ENCODE measurements around the gene TAAR6. TPM values are rescaled to one million over a fixed set of nuclear protein-coding genes. Genes with fewer than 3 reads are reported as not detected.
"Not testable (repeated sequence)": the region's sequence is repeated elsewhere in the genome, so short reads cannot be mapped to it uniquely, and the experiment has no call there.

The TAAR6 gene, protein sequence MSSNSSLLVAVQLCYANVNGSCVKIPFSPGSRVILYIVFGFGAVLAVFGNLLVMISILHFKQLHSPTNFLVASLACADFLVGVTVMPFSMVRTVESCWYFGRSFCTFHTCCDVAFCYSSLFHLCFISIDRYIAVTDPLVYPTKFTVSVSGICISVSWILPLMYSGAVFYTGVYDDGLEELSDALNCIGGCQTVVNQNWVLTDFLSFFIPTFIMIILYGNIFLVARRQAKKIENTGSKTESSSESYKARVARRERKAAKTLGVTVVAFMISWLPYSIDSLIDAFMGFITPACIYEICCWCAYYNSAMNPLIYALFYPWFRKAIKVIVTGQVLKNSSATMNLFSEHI
- not detected for total RNA-seq

DNA sequence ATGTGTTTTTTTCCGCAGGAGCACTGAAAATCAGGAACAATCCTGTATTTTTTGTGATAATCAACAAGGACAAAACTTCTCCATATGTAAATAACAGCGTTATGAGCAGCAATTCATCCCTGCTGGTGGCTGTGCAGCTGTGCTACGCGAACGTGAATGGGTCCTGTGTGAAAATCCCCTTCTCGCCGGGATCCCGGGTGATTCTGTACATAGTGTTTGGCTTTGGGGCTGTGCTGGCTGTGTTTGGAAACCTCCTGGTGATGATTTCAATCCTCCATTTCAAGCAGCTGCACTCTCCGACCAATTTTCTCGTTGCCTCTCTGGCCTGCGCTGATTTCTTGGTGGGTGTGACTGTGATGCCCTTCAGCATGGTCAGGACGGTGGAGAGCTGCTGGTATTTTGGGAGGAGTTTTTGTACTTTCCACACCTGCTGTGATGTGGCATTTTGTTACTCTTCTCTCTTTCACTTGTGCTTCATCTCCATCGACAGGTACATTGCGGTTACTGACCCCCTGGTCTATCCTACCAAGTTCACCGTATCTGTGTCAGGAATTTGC is at the start of gene TAAR6:
Gene TAAR6, plus strand, starts transcription at position 102 of the 557 bp plus-strand sequence. Its CDS starts 0 bp downstream, at position 102.
- ATAC-seq: no peak
- Mint-ChIP-seq H3K4me1 (ENCODE audit: low read depth) (no peaks in the 10 kb centered on the region), H3K36me3 (ENCODE audit: insufficient read depth) (no peaks in the 10 kb centered on the region), H3K4me3 (no peak within 1 kb of the TSS), H3K27me3 (ENCODE audit: low read depth) (peaks cover 22% of the 10 kb centered on the region), H3K9me3 (no peaks in the 10 kb centered on the region)
- DNase-seq: no peak

DNA sequence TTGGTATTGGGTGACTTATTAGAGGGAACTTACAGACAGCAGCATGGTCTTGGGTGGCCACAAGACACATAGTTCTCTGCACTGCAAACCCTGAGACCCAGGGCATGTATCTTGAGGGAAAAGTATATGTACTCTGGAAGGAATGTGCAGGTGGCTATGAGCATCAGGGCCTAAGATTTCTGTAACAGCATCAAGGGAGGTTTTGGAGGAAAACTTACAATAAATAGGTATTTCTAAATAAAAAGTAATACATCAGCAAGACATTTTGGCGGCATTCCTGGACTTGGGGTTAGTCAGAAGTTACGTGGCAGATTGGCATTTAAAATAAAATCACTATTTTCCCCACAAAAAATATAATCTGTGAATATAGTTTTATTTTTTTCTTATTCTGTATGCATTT is 49.2 kb upstream of the TAAR6 start:
- peaks cover 27% of the 10 kb centered on the region for H3K27me3 Mint-ChIP-seq (ENCODE audit: low read depth)
- H3K4me3 Mint-ChIP-seq: no peak overlapping the region
- no peak for ATAC-seq

DNA sequence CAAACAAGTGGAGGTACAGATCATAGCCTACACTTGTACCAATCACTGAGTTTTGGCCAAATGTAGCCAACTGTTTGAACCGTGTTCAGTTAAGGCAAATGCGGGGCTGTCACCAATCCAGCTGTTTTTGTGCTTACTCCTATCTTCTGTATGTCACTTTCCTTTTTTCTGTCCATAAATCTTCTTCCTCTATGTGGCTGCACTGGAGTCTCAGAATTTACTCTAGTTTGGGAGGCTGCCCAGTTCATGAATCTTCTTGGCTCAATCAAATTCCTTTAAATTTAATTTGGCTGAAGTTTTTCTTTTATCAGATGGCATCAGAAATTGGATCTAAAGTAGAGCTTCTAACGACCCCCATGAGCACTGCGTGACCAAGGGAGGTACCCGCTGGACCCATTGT is 45.5 kb upstream of the TAAR6 start:
- H3K4me3 Mint-ChIP-seq: no peak overlapping the region
- no peaks in the 10 kb centered on the region for H3K4me1 Mint-ChIP-seq (ENCODE audit: low read depth)
- H3K9me3 Mint-ChIP-seq: no peaks in the 10 kb centered on the region
- H3K36me3 Mint-ChIP-seq (ENCODE audit: insufficient read depth): no peaks in the 10 kb centered on the region
- DNase-seq: no peak
- ATAC-seq: no peak
- H3K27me3 Mint-ChIP-seq (ENCODE audit: low read depth): peaks cover 32% of the 10 kb centered on the region

More for the DNA sequence above, 49.2 kb upstream of the TAAR6 start:
- DNase-seq: no peak
- Mint-ChIP-seq H3K9me3 (no peaks in the 10 kb centered on the region), H3K36me3 (ENCODE audit: insufficient read depth) (no peaks in the 10 kb centered on the region), H3K4me1 (ENCODE audit: low read depth) (no peaks in the 10 kb centered on the region)

DNA sequence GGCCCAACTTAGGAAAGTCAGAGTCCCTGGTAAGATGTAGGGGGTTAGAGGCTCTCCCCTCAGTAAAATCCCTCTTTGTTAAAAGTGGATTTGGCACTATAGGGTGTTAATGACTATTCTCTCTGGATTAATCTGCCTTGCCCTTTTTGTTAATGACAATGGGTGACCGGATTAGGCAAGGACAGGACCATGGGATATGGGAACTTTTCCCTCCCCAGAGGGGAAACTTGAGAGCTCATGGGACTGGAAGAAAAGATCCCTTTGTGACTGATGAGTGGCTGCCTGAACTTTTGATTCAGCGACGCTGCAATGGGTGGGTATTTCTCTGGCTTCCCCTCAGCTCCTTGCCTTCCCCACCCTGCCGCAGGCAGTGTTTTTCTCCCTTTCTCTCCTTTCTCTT is 44.3 kb upstream of the TAAR6 start:
- ATAC-seq: no peak
- Mint-ChIP-seq H3K9me3 (no peaks in the 10 kb centered on the region), H3K36me3 (ENCODE audit: insufficient read depth) (no peaks in the 10 kb centered on the region), H3K27me3 (ENCODE audit: low read depth) (peaks cover 32% of the 10 kb centered on the region), H3K4me1 (ENCODE audit: low read depth) (no peaks in the 10 kb centered on the region), H3K4me3 (no peak overlapping the region)
- DNase-seq: no peak

DNA sequence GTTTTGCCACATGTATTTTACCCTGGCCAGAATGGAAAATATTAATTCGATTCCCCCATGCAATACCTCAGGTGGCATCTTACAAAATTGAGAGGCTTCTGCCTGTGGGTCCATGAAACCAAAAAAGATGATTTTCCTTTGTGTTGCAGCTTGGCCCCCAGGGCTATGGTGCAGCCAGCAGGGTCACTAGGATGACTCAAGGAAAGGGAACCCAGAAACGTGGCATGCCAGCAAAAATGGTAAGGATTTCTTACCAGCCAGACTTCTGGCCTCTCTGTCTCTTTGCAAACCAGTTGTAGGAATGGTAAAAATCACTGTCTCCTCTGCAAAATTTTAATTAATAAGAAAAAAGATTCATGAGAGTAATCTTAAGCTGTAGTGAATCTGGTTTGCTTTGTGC is 43.7 kb upstream of the TAAR6 start:
- DNase-seq (no peak), ATAC-seq (no peak)
- Mint-ChIP-seq H3K27me3 (ENCODE audit: low read depth) (peaks cover 31% of the 10 kb centered on the region), H3K4me1 (ENCODE audit: low read depth) (no peaks in the 10 kb centered on the region), H3K9me3 (no peaks in the 10 kb centered on the region), H3K4me3 (no peak overlapping the region), H3K36me3 (ENCODE audit: insufficient read depth) (no peaks in the 10 kb centered on the region)

DNA sequence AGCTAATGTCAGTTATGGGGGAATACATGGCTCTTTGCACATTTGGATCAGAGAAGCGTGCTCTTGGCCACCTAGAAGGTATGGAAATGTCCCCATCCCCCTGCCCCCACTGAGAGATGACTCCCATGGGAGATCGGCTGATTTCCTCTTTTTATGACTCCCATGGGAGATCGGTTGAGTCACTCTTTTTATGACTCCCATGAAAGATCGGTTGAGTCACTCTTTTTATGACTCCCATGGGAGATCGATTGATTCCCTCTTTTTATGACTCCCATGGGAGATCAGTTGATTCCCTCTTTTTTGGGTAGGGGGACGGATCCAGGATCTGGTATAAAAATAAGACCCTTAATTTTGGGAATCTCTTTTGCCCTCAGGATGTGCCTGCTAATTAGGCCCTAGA is 42.3 kb upstream of the TAAR6 start:
- no peak for DNase-seq
- ATAC-seq: no peak
- Mint-ChIP-seq H3K4me1 (ENCODE audit: low read depth) (no peaks in the 10 kb centered on the region), H3K27me3 (ENCODE audit: low read depth) (peaks cover 31% of the 10 kb centered on the region), H3K36me3 (ENCODE audit: insufficient read depth) (no peaks in the 10 kb centered on the region), H3K4me3 (no peak overlapping the region), H3K9me3 (no peaks in the 10 kb centered on the region)

DNA sequence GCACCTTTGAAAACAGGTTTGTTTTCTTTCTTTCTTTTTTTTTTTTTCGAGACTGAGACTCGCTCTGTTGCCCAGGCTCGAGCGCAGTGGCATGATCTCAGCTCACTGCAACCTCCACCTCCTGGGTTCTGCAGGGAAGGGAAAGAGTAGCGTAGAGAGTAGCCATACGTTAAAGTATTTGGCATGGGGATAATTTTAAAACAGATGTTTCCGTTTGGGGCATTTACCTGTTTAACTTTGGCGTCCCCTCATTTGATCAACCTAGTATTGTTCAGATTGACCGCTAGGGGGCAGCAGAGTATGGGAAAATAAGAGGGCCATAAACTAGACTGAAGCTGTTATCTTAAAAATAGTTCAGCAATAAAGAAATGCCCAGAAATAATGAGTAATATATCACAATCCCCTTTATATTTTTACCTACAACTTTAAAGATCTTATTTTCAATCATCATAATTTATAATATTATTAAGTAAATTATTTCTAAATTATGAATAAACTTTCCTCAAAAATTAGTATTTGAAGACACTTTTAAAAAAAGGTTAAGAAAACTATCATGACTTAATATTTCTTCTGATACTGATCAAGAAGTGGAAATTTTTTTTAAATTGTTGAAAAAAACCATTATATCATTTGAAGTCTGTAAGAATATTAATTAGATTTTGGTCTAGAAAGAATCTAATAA is 39.7 kb upstream of the TAAR6 start:
- H3K4me1 Mint-ChIP-seq (ENCODE audit: low read depth): no peaks in the 10 kb centered on the region
- H3K4me3 Mint-ChIP-seq: no peak overlapping the region
- no peaks in the 10 kb centered on the region for H3K36me3 Mint-ChIP-seq (ENCODE audit: insufficient read depth)

DNA sequence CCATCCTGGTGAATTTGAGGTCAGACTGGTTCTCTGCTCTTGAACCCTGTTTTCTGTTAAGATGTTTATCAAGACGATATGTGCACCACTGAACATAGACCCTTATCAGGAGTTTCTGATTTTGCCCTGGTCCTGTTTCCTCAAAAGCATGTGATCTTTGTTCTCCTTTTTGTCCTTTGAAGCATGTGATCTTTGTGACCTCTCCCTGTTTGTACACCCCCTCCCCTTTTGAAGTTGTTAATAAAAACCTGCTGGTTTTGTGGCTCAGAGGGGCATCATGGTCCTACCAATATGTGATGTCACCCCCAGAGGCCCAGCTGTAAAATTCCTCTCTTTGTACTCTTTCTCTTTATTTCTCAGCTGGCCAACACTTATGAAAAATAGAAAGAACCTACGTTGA is 35.6 kb upstream of the TAAR6 start:
- not testable (repeated sequence) for DNase-seq

More for the DNA sequence above, 39.7 kb upstream of the TAAR6 start:
- Mint-ChIP-seq H3K9me3 (peaks cover 5% of the 10 kb centered on the region), H3K27me3 (ENCODE audit: low read depth) (peaks cover 20% of the 10 kb centered on the region)
- ATAC-seq (peak; percentile 60 to 73), DNase-seq (peak; percentile 63)

DNA sequence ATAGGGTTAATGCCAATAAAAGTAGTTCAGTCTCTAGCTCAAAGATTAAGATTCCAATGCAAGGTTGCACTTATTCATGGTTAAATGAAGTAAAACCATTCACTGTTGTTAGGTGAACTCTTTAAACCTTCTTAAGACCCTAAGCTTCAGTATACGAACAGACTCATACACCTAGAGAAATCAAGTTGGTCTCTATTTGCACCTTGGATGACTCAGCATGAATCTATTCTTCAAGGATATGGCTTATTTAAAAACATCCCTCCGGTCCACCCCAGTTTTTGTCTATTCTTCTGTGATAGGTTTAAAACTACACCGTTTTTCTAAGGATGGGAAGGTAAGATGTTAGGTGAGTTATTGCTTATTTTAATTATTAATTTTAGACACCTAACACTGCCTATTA is 33.0 kb upstream of the TAAR6 start:
- peaks cover 24% of the 10 kb centered on the region for H3K27me3 Mint-ChIP-seq (ENCODE audit: low read depth)
- no peaks in the 10 kb centered on the region for H3K4me1 Mint-ChIP-seq (ENCODE audit: low read depth)
- H3K4me3 Mint-ChIP-seq: no peak overlapping the region
- peaks cover 5% of the 10 kb centered on the region for H3K9me3 Mint-ChIP-seq
- ATAC-seq (no peak), DNase-seq (no peak)
- H3K36me3 Mint-ChIP-seq (ENCODE audit: insufficient read depth): no peaks in the 10 kb centered on the region

More for the DNA sequence above, 35.6 kb upstream of the TAAR6 start:
- H3K4me1 Mint-ChIP-seq (ENCODE audit: low read depth); H3K36me3 Mint-ChIP-seq (ENCODE audit: insufficient read depth); H3K4me3 Mint-ChIP-seq; H3K9me3 Mint-ChIP-seq; ATAC-seq: not testable (repeated sequence)
- peaks cover 17% of the 10 kb centered on the region for H3K27me3 Mint-ChIP-seq (ENCODE audit: low read depth)

DNA sequence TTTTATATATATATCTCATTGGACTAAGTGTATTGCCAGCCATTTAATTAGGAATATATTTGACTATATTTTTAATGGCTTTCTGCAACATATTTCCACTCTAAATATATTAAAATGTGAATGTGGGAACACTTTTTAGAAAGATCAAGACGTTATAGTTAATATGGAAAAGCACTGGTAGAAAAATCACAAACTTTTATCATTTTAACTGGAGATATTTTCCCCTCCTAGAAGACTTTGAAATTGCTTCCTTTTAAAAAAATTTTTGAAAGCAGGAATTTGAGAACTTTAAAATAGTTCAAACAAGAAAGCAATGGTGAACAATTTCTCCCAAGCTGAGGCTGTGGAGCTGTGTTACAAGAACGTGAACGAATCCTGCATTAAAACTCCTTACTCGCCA is 32.1 kb upstream of the TAAR6 start, which contains the start of gene TAAR9:
Gene TAAR9, plus strand, starts transcription at position 301 of the 400 bp plus-strand sequence. Its CDS starts 13 bp downstream, at position 314.
- no peak within 1 kb of the TSS for H3K4me3 Mint-ChIP-seq
- H3K4me1 Mint-ChIP-seq (ENCODE audit: low read depth): no peaks in the 10 kb centered on the region
- ATAC-seq (no peak), DNase-seq (no peak)
- H3K9me3 Mint-ChIP-seq: peaks cover 5% of the 10 kb centered on the region
- peaks cover 24% of the 10 kb centered on the region for H3K27me3 Mint-ChIP-seq (ENCODE audit: low read depth)
- no peaks in the 10 kb centered on the region for H3K36me3 Mint-ChIP-seq (ENCODE audit: insufficient read depth)

DNA sequence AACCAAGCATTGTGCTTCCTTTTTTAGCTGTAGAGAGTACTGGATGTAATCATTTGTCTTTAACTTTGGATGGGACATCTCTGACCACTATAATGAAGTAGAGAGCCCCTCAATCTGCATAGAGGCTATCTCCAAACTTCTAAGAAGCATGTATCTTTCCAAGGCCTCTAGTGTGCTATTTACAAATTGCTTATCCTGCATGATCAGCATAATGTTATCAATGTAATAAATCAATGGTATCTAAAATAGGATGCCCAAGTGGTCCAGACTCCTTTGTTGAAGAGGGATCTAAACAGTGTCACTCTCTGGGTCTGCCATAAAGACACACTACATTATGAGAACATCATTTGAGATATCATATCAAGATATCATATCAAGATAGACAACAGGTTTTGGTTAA is 25.3 kb upstream of the TAAR6 start:
- DNase-seq (no peak), ATAC-seq (no peak)
- Mint-ChIP-seq H3K9me3 (no peaks in the 10 kb centered on the region), H3K4me3 (no peak overlapping the region), H3K27me3 (ENCODE audit: low read depth) (peaks cover 31% of the 10 kb centered on the region), H3K4me1 (ENCODE audit: low read depth) (no peaks in the 10 kb centered on the region), H3K36me3 (ENCODE audit: insufficient read depth) (no peaks in the 10 kb centered on the region)

DNA sequence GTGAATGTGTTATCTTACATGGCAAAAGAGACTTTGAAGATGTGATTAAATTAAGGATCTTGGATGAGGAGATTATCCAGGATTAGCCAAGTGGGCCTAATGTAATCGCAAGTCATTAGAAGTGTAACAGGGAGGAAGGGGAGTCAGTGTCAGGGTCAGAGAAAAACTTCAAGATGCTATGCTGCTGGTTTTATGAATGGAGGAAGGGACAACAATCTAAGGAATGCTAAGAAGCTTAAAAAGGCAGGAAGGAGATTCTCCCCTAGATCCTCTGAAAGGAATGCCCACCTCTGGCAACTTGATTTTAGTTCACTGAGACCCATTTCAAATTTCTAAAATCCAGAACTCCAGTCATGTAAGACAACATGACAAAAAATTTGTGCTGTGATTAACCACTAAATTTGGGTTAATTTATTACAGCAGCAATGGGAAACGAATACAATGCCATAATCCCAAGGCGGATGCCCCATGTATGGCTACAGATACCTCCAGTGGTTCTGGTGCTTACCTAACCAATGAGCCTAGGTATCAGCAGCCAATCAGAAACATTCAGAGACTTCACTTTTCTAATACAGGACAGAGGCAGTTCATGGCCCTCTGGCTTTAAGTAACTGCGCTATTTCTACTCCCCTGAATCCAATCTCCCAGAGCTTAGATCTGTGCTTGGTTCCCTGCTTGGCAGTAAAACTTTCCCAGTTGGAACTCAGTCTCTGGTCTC is 21.2 kb upstream of the TAAR6 start:
- H3K27me3 Mint-ChIP-seq (ENCODE audit: low read depth): peaks cover 25% of the 10 kb centered on the region
- DNase-seq (no peak), ATAC-seq (no peak)
- no peaks in the 10 kb centered on the region for H3K4me1 Mint-ChIP-seq (ENCODE audit: low read depth)
- H3K9me3 Mint-ChIP-seq: no peaks in the 10 kb centered on the region
- no peak overlapping the region for H3K4me3 Mint-ChIP-seq
- H3K36me3 Mint-ChIP-seq (ENCODE audit: insufficient read depth): no peaks in the 10 kb centered on the region

DNA sequence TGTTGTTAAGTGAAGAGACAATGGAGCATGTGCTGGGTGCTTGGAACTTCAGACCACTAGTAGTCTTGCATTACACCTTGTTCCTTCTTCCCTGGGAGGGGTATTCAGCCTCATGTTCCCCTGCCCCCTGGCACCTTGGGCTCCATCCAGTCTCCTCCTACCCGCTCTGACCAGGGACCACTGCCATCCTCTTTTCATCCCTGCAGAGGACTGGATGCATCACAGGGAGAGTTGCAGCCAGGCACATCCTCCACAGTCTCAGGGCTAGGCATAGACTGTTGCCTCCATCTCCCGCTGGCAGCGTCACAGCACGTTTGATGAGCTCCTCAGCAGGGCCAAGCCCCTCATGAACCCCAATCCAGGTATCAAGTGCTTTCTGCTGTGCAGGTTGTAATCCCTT is 18.9 kb upstream of the TAAR6 start:
- Mint-ChIP-seq H3K36me3 (ENCODE audit: insufficient read depth) (no peaks in the 10 kb centered on the region), H3K4me1 (ENCODE audit: low read depth) (no peaks in the 10 kb centered on the region), H3K27me3 (ENCODE audit: low read depth) (peaks cover 22% of the 10 kb centered on the region), H3K4me3 (no peak overlapping the region), H3K9me3 (no peaks in the 10 kb centered on the region)
- ATAC-seq (no peak), DNase-seq (no peak)

DNA sequence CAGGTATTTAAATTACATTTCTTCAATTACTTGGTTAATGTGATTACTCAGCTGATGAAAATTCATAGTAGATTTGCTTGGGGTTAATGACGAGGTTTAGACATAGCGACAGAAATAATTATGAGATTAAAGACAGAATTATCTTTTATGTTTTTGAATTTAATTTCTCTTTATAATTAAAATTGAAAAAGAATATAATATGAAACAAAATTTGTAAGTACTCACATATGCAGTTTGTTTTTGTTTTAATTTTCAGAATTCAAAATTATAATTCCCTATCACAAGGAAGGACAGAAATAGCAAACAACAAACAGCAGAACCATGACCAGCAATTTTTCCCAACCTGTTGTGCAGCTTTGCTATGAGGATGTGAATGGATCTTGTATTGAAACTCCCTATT is 17.8 kb upstream of the TAAR6 start, which contains the start of gene TAAR8:
Gene TAAR8, plus strand, starts transcription at position 301 of the 400 bp plus-strand sequence. Its CDS starts 21 bp downstream, at position 322.
- Mint-ChIP-seq H3K9me3 (no peaks in the 10 kb centered on the region), H3K4me1 (ENCODE audit: low read depth) (no peaks in the 10 kb centered on the region), H3K36me3 (ENCODE audit: insufficient read depth) (no peaks in the 10 kb centered on the region), H3K4me3 (no peak within 1 kb of the TSS), H3K27me3 (ENCODE audit: low read depth) (peaks cover 27% of the 10 kb centered on the region)
- DNase-seq: no peak
- ATAC-seq: no peak
